Daoy (cell line): ENCODE results near the gene FLRT1. TPM values are rescaled to one million over a fixed set of nuclear protein-coding genes. Genes with fewer than 3 reads are reported as not detected.

Experiments used
- total RNA-seq: library from RNA; depleted of rRNA; stranded (reverse); fragments of >200 nt; shearing (Covaris generic); gene quantifications from 2 replicates; pipeline ENCODE4 v1.2.3, GENCODE V29; 2014; rRNA removed

FLRT1 gene
- total RNA-seq, 1 experiment from 2014 or later: not detected

Other genes starting within 250 kb of the FLRT1 start
- 34.6 and 41.0 TPM in 2 replicates for gene SPINDOC, start 222.5 kb upstream of the FLRT1 start, total RNA-seq
- gene MARK2, start 196.8 kb upstream of the FLRT1 start, total RNA-seq: 11.4 and 12.5 TPM in 2 replicates
- gene RCOR2, start 118.8 kb upstream of the FLRT1 start, total RNA-seq: 0.36 and 0.80 TPM in 2 replicates
- gene NAA40, start 96.9 kb upstream of the FLRT1 start, total RNA-seq: 12.6 and 17.5 TPM in 2 replicates
- gene COX8A, start 61.3 kb upstream of the FLRT1 start, total RNA-seq: 361 and 414 TPM in 2 replicates
- 30.7 and 36.9 TPM in 2 replicates for gene OTUB1, start 49.5 kb upstream of the FLRT1 start, total RNA-seq
- 19.4 and 47.1 TPM in 2 replicates for gene MACROD1, start 130.2 kb downstream of the FLRT1 start, total RNA-seq
- gene STIP1, start 150.2 kb downstream of the FLRT1 start, total RNA-seq: 283 and 358 TPM in 2 replicates
- gene FERMT3, start 170.8 kb downstream of the FLRT1 start, total RNA-seq: 3.0 and 5.7 TPM in 2 replicates
- gene TRPT1, start 190.3 kb downstream of the FLRT1 start, total RNA-seq: 19.8 and 19.9 TPM in 2 replicates
- 43.1 and 51.3 TPM in 2 replicates for gene NUDT22, start 190.3 kb downstream of the FLRT1 start, total RNA-seq
- 1.7 and 2.7 TPM in 2 replicates for gene DNAJC4, start 194.6 kb downstream of the FLRT1 start, total RNA-seq
- gene VEGFB, start 198.7 kb downstream of the FLRT1 start, total RNA-seq: 6.7 and 8.9 TPM in 2 replicates
- 18.8 and 102 TPM in 2 replicates for gene FKBP2, start 205.2 kb downstream of the FLRT1 start, total RNA-seq
- 414 and 421 TPM in 2 replicates for gene PPP1R14B, start 211.0 kb downstream of the FLRT1 start, total RNA-seq
- gene PLCB3, start 215.6 kb downstream of the FLRT1 start, total RNA-seq: 11.5 and 13.2 TPM in 2 replicates
- 63.5 and 65.9 TPM in 2 replicates for gene BAD, start 248.7 kb downstream of the FLRT1 start, total RNA-seq
- 14.3 and 24.6 TPM in 2 replicates for gene GPR137, start 249.9 kb downstream of the FLRT1 start, total RNA-seq